Measurements from ENCODE around the gene SLC9A3.

The SLC9A3 gene

DNA sequence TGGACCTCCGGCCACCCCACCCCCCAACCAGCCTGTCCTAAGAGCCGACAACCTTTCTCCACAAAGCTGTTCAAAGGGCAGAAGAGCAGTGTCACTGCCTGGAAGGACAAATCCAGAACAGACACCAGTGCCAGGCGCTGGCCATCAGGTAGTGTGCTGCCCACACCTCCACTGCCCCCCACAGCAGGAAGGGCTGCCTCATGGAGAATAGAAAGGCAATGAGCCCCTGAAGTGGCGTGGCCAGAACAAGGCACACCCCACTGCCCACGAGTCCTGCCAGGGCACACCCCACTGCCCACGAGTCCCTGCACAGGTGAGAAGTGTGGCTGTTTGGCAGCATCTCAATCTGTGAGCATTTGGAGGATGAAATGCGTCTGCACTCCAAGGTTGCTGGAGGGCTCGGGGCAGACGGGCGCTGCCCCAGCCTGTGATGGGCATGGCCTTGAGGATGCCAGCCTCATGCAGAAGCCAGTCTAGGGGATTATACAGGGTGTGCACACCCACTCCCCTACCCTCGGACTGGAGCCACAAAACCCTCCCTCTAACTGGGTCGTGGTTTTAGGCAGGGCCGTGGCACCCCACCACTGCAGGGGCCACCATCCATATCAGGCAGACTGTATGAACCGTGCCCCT, 2.3 kb upstream of the SLC9A3 start:
- no peak for DNase-seq

DNA sequence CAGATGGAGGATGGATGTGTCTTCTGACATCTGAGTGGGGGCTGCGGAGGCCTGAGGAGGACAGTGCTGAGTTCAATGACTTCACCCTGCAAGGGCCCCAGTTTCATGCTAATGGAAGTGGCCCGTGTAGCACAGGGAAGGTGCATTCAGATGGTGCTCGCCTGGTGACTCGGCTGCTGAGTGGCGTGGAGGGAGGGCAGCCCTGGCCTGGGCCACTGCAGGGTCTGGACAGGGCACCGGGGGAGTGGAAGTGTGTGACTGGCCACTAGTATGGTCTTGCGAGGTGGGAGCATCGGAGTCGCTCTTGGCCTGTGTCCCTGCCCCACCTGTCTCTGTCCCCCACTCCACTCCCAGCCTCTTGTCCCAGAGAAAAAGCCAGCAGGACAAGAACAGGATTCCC, 1.7 kb upstream of the SLC9A3 start:
- no peak for DNase-seq

DNA sequence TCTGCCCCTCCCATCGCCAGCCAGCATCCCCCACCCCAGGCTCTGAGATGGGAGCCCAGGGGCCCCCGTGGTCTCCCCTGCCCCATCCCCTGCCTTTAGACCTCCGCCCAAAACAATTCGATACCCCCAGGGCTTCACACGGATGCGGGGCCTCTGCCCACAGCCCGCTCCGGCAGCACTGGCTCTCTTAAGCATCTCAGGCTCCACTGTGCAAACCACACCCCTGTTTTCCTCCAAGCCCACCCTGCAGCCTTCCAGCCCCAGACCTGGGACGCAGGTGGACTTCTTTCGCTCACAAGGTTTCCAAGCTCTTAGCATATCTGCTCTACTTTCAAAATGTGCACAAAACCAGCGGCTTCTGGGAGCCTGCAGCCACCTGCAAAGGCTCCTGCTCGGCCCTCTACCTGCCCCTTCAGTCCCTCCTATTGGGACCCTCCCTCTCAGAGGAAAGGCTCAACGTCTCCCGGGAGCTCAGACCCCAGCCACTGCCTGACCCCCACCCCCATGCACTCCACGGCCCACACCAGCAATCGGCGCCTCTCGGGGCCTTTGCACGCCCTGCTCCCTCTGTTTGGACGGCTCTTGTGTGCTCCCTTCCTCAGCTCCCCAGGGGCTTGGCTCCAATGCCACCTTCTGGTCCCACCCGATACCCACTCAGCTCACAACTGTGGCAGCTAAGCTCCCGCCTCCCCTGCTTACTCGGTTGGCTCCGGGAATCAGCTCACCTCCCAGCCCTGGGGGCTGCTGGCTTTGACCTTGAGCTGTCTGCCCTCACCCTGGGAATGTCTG, 918 bp upstream of the SLC9A3 start:
- DNase-seq: no peak

DNA sequence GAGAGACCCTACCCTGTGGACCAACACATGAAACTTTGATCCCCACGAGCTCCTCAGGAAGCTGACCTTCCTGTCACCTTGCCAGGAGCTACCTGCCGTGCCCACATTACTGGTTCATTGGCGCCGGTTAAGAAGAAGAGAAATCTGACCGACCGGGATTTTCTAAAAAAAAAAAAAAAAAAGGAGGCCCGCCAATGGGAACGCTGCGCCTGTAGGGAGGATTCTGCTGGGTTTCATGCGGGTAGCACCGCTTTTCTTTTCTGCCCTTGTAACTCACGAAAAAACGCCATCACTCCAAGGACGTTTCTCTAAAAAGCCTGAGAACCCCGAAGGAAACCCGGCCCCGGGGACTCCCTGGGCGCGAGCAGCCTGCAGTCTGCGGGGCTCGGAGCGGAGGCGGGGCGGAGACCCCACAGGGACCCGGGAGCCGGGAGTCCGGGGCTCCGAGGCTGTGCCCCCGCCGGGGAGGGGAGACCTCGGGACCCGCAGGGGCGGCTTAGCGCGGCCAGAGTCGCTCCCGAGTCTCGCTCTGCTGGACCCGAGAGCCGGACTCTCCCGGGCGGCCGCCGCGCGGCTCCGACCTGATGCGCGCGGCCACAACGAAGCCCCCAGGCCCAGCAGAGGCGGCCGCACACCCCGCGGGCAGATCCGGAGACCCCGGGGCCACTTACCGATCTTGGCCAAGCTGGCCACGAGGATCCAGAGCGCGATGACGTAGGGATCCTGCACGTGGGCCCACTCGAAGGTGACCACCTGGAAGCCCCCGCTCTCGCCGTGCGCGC, 617 bp downstream of the SLC9A3 start:
- DNase-seq: peak; percentile 76

DNA sequence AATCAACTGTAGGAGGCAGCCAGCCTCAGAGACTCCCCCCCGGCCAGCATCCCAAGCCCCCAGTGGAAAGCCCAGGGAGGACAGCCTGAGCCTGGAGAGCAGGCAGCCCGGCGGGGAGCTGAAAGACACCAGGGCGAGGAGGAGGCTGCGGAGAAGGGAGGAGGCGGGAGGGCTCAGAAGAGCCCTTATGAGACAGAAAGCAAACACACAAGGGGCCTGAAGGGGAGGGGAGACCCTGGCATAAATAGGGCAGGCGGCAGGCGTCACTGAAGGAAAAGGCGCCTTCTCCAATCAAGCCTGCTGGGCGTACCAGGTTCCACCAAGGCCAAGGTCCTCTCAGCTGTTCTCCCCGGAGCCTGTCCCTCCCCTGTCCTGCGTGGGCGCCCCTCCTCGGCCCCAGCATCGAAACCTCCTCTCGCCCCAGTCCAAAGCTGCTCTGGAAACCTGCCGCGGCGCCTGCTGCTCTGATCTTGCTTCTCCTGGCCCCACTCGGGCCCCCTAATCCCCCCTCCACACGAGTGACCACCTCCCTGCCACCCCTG, 1.3 kb downstream of the SLC9A3 start:
- DNase-seq: peak; percentile 47

DNA sequence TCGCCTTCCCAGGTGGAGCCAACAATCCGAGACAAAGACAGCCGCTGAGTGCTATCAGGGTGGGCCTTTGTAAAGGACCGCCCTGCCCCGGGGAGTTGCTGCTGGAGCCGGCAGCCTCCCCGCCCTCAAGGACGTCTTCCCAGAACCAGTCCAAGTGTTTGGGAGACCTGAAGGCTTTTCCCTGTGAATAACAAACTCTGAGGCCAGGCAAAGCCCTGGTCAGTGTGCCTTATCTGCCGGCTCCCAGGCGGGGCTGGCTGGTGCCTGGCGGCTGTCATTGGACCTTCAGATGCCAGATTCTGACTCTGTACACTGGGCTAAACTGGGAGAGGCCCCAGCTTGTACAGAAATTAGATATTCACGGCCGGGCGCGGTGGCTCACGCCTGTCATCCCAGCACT, 2.1 kb downstream of the SLC9A3 start:
- peak; percentile 54 for DNase-seq

DNA sequence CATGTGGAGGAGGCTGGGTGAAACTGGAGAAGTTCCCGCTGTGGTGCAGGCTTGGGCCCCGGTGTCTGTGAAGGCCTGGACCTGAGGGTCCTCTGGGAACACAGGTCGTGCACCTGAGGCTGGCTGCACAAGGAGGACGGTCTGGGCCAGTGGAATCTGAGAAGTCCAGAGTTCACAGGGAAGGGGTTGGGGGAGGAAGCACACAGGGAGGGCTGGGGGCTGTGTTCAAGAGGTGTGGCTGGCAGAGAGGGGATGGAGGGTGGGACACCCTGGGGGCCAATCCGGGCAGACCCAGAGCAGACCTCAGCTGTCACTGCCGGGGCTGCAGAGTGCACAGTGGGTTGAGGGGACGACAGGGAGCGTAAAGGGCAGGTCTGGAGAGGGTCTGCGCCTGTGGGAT, 2.6 kb downstream of the SLC9A3 start:
- DNase-seq: no peak

DNA sequence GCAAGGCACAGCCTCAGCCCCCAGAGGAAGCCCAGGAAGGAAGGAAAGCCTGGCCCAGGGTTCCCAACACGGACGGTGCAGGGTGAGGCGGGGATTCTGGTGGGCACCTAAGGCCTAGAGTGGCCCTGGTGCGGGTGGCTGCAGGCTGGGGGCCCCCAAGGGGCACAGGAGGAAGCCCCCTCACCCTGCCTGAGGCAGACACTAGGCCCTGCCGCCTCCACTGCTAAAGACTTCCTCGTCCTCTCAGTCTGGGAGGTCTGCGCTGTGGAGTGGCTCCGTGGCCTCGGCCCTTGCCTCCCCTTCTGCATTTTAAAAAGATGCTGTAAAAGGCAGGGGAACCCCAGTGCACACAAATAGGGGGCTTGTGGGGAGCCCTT, 3.4 kb downstream of the SLC9A3 start:
- DNase-seq: no peak

DNA sequence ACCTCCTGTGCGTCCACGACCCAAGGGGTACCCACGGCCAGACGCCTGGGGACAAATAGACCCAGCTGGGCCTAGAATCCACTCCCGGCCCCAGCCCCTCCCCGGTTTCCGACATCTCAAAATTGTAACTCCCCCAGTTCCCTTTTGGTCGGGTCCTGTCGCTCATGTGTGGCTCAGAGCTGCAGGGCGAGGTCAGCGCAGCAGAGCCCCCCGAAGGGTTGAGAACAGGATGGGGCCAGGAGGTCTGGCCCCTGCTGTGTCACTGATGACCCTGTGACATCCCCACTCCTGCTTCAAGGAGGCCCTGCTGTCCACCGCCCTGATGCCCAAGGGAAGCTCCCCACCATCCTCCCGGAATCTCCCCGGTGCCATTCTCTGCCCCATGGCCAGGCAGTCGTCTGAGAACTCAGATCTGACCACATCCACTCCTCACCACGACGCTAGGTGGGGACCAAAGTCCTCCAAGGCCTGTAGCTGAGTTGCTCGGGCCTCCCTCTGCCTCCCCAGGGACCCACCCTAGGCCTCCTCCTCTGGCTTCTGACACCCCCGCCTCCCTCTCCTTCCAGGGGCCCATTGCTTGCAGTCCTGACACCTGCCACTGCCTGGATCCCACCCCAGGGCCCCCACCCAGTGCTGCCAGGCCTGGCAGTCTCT, 3.9 kb downstream of the SLC9A3 start:
- DNase-seq: no peak

DNA sequence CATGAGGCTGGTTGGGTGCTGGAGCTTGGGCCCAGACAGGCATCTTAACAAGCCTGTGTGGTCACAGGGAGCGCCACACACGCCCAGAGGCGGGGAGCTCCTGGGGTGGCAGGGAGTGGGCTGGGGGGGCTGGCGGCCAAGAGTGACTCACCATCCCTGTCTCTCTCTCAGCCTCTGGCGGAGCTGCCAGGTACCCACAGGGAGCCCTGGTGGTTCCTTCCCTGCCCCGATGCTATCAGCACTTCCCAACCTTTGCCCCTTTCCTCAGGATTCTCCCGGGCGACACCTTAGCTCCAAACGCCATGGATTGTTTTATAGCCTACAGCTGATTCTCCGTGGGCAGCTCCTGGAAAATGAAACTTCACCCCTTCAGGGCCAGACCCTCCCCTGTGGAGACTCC, 5.5 kb downstream of the SLC9A3 start:
- no peak for DNase-seq

DNA sequence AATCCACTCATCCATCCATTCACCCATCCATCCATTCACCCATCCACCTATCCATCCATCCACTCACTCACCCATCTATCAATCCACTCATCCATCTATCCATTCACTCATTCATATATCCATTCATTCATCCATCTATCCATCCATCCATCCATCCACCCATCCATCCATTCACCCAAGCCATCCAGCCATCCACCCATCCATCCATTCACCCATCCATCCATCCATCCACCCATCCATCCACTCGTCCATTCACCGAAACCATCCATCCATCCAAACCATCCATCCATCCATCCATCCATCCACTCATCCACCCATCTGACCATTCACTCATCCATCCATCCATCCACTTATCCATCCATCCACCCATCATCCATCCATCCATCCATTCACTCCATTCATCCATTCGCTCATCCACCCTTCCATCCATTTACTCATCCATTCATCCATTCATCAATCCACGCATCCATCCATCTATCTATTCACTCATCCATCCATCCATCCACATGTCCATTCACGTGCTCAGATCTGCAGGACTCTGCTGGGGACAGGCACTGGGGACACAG, 6.6 kb downstream of the SLC9A3 start:
- DNase-seq: no peak

DNA sequence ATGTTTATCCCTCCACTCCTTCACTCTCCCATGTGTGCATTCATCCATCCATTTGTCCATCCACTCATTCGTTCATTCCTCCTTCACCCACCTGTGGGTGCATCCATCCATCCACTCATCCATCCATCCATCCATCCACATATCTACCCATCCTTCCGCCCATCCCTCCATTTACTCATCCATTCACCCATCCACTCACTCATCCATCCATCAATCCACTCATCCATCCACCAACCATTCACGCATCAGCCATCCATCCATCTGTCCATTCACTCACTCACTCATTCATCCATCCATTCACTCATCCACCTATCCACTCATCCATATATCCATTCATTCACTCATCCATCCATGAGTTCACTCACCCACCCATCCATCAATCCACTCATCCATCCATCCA, 7.3 kb downstream of the SLC9A3 start:
- no peak for DNase-seq

DNA sequence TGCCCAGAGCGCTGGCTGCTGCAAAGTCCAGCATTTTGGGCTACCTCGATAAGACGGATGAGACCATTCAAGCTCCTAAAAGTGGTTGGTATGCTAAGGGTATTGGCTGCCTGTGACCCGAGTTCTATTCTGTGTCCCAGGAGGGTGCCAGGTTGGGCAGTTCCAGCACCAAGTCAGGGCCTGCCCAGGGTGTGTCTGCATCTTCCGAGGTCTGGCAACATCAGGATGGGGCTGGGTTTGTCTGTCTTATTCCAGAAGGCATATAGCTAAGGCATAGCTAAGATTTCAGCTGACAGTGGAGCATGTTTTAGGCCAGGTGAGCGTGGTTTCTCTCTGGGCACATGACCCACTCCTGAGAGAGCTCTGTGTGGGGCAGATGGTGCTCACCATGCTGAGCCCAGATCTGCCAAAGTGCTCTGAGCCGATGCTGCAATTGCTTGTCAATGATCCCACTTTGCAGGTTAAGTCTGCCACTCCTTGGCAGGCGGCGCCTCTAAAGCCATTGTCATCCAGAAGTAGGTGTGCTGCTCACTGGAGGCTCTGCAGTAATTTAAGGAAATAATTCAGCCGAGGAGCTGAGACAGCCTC, 7.8 kb downstream of the SLC9A3 start:
- DNase-seq: no peak

DNA sequence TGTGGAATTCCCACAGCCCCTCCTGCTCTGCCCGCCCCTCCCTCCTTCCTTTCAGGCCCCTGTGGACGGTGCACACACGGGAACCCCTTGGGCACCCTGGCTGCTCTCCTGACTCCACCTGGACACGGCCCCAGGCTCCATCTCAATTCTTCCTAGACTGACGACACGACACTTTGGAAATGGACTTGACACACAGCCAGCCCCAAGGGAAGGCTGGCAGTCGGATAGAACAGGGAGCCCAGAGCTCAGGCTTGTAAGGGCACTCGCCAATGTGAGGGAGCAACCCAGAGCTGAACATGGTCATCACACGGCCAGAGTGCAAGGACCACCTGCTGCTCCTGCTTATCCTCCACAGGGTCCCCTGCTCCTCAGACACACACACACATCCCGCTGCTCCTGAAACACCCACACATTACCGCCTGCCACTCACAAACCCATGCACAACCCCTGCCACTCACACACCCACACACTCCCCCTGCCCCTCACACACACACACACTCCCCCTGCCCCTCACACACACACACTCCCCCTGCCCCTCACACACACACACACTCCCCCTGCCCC, 8.9 kb downstream of the SLC9A3 start:
- no peak for DNase-seq

DNA sequence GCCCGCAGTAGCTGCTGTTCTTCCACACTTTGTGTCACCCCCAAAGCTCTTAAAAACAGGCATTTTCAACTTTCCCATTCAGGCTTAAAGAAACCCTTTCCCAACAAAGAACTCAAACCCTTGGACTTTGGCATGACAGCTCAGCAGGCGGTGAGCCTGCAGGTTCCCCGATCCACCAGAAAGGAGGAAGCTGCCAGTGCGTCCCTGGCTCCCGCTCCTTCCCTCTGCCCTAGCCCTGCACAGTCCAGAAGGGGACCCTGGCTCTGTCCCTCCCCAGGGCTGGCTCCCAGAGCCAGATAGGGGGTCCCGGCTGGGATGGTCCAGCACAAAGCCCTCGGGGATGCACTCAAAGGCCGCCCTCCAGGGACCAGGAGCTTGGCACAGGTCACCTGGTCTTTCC, 9.6 kb downstream of the SLC9A3 start:
- no peak for DNase-seq

DNA sequence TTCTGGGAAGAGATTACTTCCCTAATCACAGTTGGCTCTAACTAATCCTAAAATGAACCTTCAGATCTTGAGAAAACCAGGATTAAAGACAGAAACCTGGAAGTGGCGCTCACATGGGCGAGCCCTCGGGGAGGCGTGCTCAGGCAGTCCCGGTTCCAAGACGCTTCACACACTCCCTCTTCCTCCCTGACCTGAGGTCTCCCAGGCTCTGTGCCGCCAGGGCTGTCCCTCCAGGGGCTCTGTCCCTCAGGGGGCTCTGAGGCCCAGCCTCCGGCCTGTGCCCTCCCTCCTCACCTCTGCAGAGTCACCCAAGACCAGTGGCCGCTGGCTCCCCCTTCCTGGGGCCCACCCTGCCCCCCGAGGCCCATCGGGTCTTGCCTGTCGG, 10.2 kb downstream of the SLC9A3 start:
- DNase-seq: no peak

DNA sequence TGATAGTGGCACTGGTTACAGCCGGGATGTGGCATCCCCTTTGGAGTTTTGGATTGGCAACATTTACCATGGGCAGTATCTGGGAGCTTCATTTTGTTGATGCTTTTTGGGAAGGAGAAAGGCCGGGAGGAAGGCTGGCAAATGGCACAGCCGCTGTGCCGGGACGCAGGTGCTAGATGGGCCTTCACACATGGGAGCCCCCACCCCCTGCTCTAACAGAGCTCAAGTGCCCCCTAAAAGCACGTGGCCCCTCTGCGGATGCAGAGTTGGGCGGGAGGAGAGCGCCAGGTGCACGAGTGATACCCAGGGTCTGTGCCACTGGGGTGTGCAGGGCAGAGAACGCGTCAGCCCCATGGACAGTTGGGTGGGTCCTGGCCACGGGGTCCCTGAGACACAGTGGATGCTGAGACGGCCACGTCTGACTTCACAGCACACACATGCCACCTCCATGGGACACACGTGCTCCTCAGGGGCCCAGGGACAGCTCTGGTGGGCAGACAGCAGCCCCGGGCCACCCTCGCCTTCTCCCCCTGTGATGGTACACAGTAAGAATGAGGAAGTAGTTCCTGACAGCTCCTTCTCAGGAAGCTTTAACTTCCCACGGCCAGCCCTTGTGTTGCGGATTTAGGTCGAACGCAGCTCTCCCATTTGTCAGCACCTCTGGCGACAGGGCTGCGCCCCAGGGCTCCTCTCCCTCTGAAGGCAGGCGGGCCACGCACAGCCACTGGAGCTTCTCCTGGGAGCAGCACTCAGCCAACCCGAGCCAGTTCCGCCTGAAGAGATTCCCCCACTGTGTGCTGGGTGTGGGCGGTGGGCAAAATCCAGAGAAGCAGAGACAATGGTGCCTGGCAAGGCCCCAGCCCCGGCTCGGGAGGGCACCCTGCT, 10.8 kb downstream of the SLC9A3 start:
- DNase-seq: no peak

DNA sequence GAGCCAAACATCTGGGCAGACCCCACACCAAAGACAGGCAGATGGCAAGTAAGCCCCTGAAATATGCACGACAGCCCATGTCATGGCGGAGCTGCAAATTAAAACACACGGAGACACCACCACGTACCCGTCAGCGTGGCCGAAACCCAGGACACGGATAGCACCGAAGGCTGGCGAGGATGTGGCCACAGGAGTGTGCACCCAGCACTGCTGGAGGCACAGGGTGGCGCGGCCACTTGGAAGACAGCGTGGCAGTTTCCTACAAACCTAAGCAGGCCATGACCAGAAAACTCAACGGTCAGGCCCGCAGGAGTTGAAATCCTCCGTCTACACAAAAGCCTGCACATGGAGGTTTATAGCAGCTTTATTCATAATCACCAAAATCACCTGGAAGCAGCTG, 12.8 kb downstream of the SLC9A3 start:
- no peak for DNase-seq

DNA sequence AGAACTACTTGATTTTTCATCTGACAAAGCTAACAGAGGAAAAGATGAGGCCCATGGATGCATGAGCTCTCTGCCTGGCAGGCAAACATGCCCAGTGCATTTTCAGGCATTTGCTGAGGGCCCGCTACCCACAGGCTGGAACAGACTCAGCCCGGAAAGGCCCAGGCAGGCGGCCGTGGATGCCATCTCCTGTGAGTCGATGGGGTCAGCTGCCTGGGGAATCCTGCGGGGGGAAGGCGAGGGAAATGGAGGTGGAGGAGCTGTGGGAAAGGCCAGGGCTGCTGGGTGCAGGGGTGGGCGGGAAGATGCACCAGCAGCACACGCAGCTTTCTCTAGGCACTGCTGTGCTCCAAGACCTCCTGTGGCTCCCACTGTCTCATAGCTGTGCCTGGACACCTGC, 13.7 kb downstream of the SLC9A3 start:
- no peak for DNase-seq

DNA sequence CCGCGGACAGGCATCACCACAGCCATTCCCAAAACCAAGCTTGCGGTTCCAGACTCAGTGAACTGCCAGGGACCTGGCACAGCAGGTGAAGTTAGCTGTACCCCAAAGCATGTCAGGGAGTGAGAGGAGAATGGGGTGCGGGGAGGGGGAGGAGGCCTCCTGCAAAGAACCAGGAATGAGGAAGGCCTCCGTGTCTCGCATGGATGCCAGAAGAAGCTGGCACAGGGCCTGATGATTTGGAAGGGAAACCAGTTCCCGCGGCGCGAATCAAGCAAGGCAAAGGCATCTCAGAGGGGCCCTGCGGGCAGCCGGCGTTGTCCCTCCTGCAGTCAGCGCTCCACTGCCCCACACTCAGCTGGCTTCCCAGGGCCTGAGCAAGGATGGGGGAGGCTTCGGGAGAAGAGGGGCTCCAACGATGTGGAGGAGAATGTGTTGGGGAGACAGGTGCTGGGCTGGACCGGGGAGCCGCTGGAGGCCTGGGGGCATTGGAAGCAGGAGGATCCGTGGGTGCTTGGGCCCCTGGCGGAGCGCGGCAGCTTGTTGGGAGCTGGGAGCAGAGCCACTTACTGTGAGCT, 14.6 kb downstream of the SLC9A3 start:
- DNase-seq: no peak

All from right kidney (tissue), 1 donor.